ENCODE data around the gene ADAT1. TPM values are rescaled to one million over a fixed set of nuclear protein-coding genes. Genes with fewer than 3 reads are reported as not detected.
A peak's percentile ranks its signal among the peaks of the same experiment; 100 is the strongest.

The ADAT1 gene
- 44.7 and 47.4 TPM in 2 replicates for total RNA-seq (2021; fragmentation: NEBNext Ultra II Directional; extraction: Animal tissue kit (Norgen Biotek cat#: 25700))
- polyA plus RNA-seq (2011; rRNA removed): 28.3 and 30.7 TPM in 2 replicates
- 30.9 TPM for polyA plus RNA-seq (2011; cell fraction: cytosol; rRNA removed)
- polyA plus RNA-seq (2011; cell fraction: nucleus; rRNA removed): 35.8 TPM
- polyA plus RNA-seq (2012, experiment 1 of 2): 26.3 to 38.8 TPM (median 33.8 TPM) in 4 replicates
- polyA plus RNA-seq (2012, experiment 2 of 2): 4.8 TPM
- 27.0 TPM for polyA plus RNA-seq (2013, experiment 1 of 2)
- 27.5 TPM for polyA plus RNA-seq (2013, experiment 2 of 2)
- polyA minus RNA-seq (2011; rRNA and poly(A)+ RNA removed): 66.9 and 88.1 TPM in 2 replicates
- 26.2 TPM for polyA minus RNA-seq (2011; cell fraction: cytosol; rRNA and poly(A)+ RNA removed)
- polyA minus RNA-seq (2011; cell fraction: nucleus; rRNA and poly(A)+ RNA removed): 59.7 TPM
- long read RNA-seq, experiment 1, partial matches to known transcripts: 8 of 9 reads
- long read RNA-seq, experiment 1, other reads (novel, unspliced or antisense): 1 of 9 reads
- long read RNA-seq, experiment 2, partial matches to known transcripts: 2 of 4 reads
- long read RNA-seq, experiment 2, other reads (novel, unspliced or antisense): 0 of 4 reads

GRCh38 chr16:75622761-75623605 is at the start of gene ADAT1:
ADAT1 (minus strand) TSS chr16:75623281; CDS start chr16:75620799, 2,482 bp downstream.
- Histone ChIP-seq H4K8ac (ENCODE audit: extremely low read depth, insufficient read depth, low read length) (peak within 1 kb of the TSS; percentile 93), H2BK12ac (ENCODE audit: low read depth, low read length) (peak within 1 kb of the TSS; percentile 60; the same call in 1 of the 2 replicates), H3K56ac (replicated peaks; ENCODE audit: insufficient read length, low read depth, low read length) (peak within 1 kb of the TSS; percentile 67), H3K4me2 (ENCODE audit: insufficient read depth in 1 of 2, low read depth in 2 of 2, low read length in 2 of 2) (peak within 1 kb of the TSS; percentile 77 to 99), H3K23ac (ENCODE audit: insufficient read length) (no peak within 1 kb of the TSS), H3K27me3 (replicated peaks in 1 of 4; ENCODE audit: control insufficient read depth in 3 of 4, extremely low read depth in 1 of 4, insufficient read depth in 3 of 4, low read length in 3 of 4) (no peaks in the 10 kb centered on the region), H3K4me1 (replicated peaks in 1 of 4; ENCODE audit: control insufficient read depth in 3 of 4, insufficient read depth in 4 of 4, low read length in 3 of 4) (peaks cover 0 to 9% (median 4%) of the 10 kb centered on the region in 4 experiments; a peak in 5 of 7 replicates), H2BK15ac (ENCODE audit: low read length) (no peak within 1 kb of the TSS), H4K5ac (ENCODE audit: insufficient read length, low read depth, low read length) (peak within 1 kb of the TSS; percentile 90), H3K4ac (replicated peaks; ENCODE audit: insufficient read length, low read depth, low read length) (no peak within 1 kb of the TSS), H2BK120ac (replicated peaks; ENCODE audit: low read depth, low read length) (no peak within 1 kb of the TSS), H2BK20ac (ENCODE audit: low read length) (no peak within 1 kb of the TSS), H3K9me3 (ENCODE audit: insufficient read depth in 2 of 2, low read depth in 1 of 2, low read length in 1 of 2) (no peaks in the 10 kb centered on the region), H3K79me1 (ENCODE audit: low read depth, low read length) (no peaks in the 10 kb centered on the region; the same call in 1 of the 2 replicates), H3K14ac (ENCODE audit: insufficient read length) (no peak within 1 kb of the TSS), H3K23me2 (ENCODE audit: low read depth, low read length) (peaks cover 6% of the 10 kb centered on the region), H3K9ac (replicated peaks in 1 of 4; ENCODE audit: extremely low read depth in 1 of 4, low read depth in 3 of 4, low read length in 3 of 4) (peak within 1 kb of the TSS; percentile 82 to 97 (median 91)), H3K27ac (ENCODE audit: low read depth, low read length) (peak within 1 kb of the TSS; percentile 90), H3K79me2 (ENCODE audit: control insufficient read depth in 1 of 2, insufficient read depth in 2 of 2, low read length in 2 of 2) (peaks cover 0 to 6% of the 10 kb centered on the region in 2 experiments; a peak in 1 of 4 replicates), H3K18ac (ENCODE audit: extremely low read depth, low read length) (peak within 1 kb of the TSS; percentile 71), H4K20me1 (replicated peaks in 1 of 2; ENCODE audit: control insufficient read depth in 1 of 2, insufficient read depth in 2 of 2, low read length in 2 of 2) (no peaks in the 10 kb centered on the region), H2AK5ac (ENCODE audit: low read depth, low read length) (no peak within 1 kb of the TSS), H4K91ac (replicated peaks; ENCODE audit: insufficient read length, low read length) (peak within 1 kb of the TSS; percentile 23), H2AFZ (ENCODE audit: low read length) (peak within 1 kb of the TSS; percentile 77), H2BK5ac (ENCODE audit: low read depth, low read length) (peak within 1 kb of the TSS; percentile 90; the same call in 1 of the 2 replicates), H3K36me3 (ENCODE audit: control insufficient read depth in 2 of 4, insufficient read depth in 4 of 4, low read length in 3 of 4) (peaks cover 19 to 43% (median 33%) of the 10 kb centered on the region in 4 experiments), H3K4me3 (ENCODE audit: extremely low read depth in 1 of 4, insufficient read depth in 2 of 4, low read depth in 3 of 4, low read length in 4 of 4) (peak within 1 kb of the TSS; percentile 80 to 96 (median 85))
- CTCF ChIA-PET (ENCODE audit: partially characterized antibody): interaction anchor here (0.6 to 4.3 kb wide), 11 partner anchors 18 to 410 kb away, joined by 3 to 20 read pairs (median 4); no protein-coding TSS in a partner anchor
- DNase-seq (ENCODE audit: low read depth in 1 of 2, low spot score in 2 of 2) (peak; percentile 91 to 96), FAIRE-seq (no peak)
- POLR2A ChIA-PET (ENCODE audit: partially characterized antibody): interaction anchor here (0.6 to 2.7 kb wide), 20 partner anchors 9 to 188 kb away, joined by 3 to 21 read pairs (median 4); partner anchors contain the start of genes CFDP1, GABARAPL2, KARS1 and TERF2IP
- WGBS, 2 experiments (ENCODE audit: extremely low coverage in 1 of 2, insufficient coverage in 1 of 2, insufficient read length in 1 of 2, insufficient replicate concordance in 2 of 2, low coverage in 1 of 2, low lambda C conversion rate in 2 of 2, missing lambda C conversion rate in 1 of 2): 5% methylated on average over 56 of the region's 62 CpGs; no CpG with 5 or more reads in 1 of the 2 experiments
- TF ChIP-seq CTBP2 (IDR thresholded peaks at IDR 0.05; ENCODE audit: borderline replicate concordance, insufficient read depth, insufficient read length, low read length) (no peak), SRF (IDR thresholded peaks at IDR 0.05; ENCODE audit: low read depth, low read length) (peak; percentile 23; the same call in 1 of the 2 replicates), NANOG (IDR thresholded peaks at IDR 0.05; ENCODE audit: insufficient read depth, low read depth, low read length, poor library complexity, severe bottlenecking) (no peak), EP300 (IDR thresholded peaks at IDR 0.05; ENCODE audit: borderline replicate concordance in 1 of 2, low read depth in 2 of 2, low read length in 2 of 2) (peak in 1 of 2 experiments; percentile 12; a peak in 1 of 3 replicates), SUZ12 (IDR thresholded peaks at IDR 0.05; ENCODE audit: low read length) (no peak), FOSL1 (IDR thresholded peaks at IDR 0.05; ENCODE audit: insufficient read depth, low read depth, low read length) (no peak), SP1 (IDR thresholded peaks at IDR 0.05; ENCODE audit: low read depth, low read length) (no peak)

All from H1 (cell line).